ENCODE results near the gene HS2ST1.

GRCh38 chr1:86998727-86999126 is 84.3 kb downstream of the HS2ST1 start:
- TF ChIP-seq CTCF (IDR thresholded peaks at IDR 0.05; ENCODE audit: low read depth, low read length): no peak
- TF ChIP-seq POLR2A (IDR thresholded peaks at IDR 0.05; ENCODE audit: extremely low read depth, insufficient read length): no peak

All from NB4 (cell line).